Femur (tissue), 1 donor: ENCODE results near the gene HADH.
"Not testable (repeated sequence)": the region's sequence is repeated elsewhere in the genome, so short reads cannot be mapped to it uniquely, and the experiment has no call there.

ENCODE experiments used
- DNase-seq: peaks from one replicate; pipeline ENCODE4 v3.0.0-alpha.2; 2017

HADH gene

GRCh38 chr4:107989537-107990386 is at the start of gene HADH:
HADH (plus strand) TSS chr4:107989889; CDS start chr4:107989933, 44 bp downstream.
- peak; percentile 96 for DNase-seq

- DNase-seq: no peak
These were observed 43.9 kb upstream of the HADH start for GRCh38 chr4:107945809-107946208.

GRCh38 chr4:107950746-107951540 is 38.7 kb upstream of the HADH start:
- no peak for DNase-seq

- DNase-seq: no peak
These were observed 38.1 kb upstream of the HADH start for GRCh38 chr4:107951551-107951950.

GRCh38 chr4:107956011-107956410 is 33.7 kb upstream of the HADH start:
- no peak for DNase-seq

- DNase-seq: no peak
These were observed 22.8 kb upstream of the HADH start for GRCh38 chr4:107966903-107967302.

- not testable (repeated sequence) for DNase-seq
These were observed 22.2 kb upstream of the HADH start for GRCh38 chr4:107967519-107967918.

- not testable (repeated sequence) for DNase-seq
These were observed 21.8 kb upstream of the HADH start for GRCh38 chr4:107967921-107968320.

- no peak for DNase-seq
These were observed 19.5 kb upstream of the HADH start for GRCh38 chr4:107970063-107970798.

- no peak for DNase-seq
These were observed 17.1 kb upstream of the HADH start for GRCh38 chr4:107972605-107973004.

GRCh38 chr4:107974523-107974922 is 15.2 kb upstream of the HADH start:
- DNase-seq: no peak

- no peak for DNase-seq
These were observed 12.2 kb upstream of the HADH start for GRCh38 chr4:107977482-107977881.

- no peak for DNase-seq
These were observed 11.6 kb upstream of the HADH start for GRCh38 chr4:107977966-107978705.

GRCh38 chr4:107978716-107979451 is 10.8 kb upstream of the HADH start:
- DNase-seq: no peak

GRCh38 chr4:107987916-107988762 is 1.6 kb upstream of the HADH start:
- no peak for DNase-seq

GRCh38 chr4:107988763-107989035 is 990 bp upstream of the HADH start:
- no peak for DNase-seq

GRCh38 chr4:107989162-107989536 is 540 bp upstream of the HADH start:
- no peak for DNase-seq

- no peak for DNase-seq
These were observed 2.4 kb downstream of the HADH start for GRCh38 chr4:107991945-107992630.

- DNase-seq: no peak
These were observed 4.3 kb downstream of the HADH start for GRCh38 chr4:107993969-107994368.

- DNase-seq: no peak
These were observed 5.2 kb downstream of the HADH start for GRCh38 chr4:107994894-107995293.
